ENCODE results near the gene FRMD3.

GRCh38 chr9:83418283-83418682, 119.9 kb downstream of the FRMD3 start:
- no peak for TF ChIP-seq CTCF (IDR thresholded peaks at IDR 0.05)
- TF ChIP-seq POLR2A (IDR thresholded peaks at IDR 0.05), result no peak

All from thyroid gland (tissue), 4 donors.